C4-2B (cell line): Measurements from ENCODE around the gene COL1A1.

Experiments
- ZFX ChIP-seq: fragments of 450-650 bp; IDR thresholded peaks from 2 replicates; pipeline ENCODE4 v1.6.1; 2017
- TF ChIP-seq, protein P1 (sequence below): fragments of 450-650 bp; conservative IDR thresholded peaks from 2 replicates; pipeline ENCODE4 v1.5.1; 2017; ENCODE audit warnings: mild to moderate bottlenecking

GRCh38 chr17:50186661-50187393, 14.6 kb downstream of the COL1A1 start:
- TF ChIP-seq, protein P1, sequence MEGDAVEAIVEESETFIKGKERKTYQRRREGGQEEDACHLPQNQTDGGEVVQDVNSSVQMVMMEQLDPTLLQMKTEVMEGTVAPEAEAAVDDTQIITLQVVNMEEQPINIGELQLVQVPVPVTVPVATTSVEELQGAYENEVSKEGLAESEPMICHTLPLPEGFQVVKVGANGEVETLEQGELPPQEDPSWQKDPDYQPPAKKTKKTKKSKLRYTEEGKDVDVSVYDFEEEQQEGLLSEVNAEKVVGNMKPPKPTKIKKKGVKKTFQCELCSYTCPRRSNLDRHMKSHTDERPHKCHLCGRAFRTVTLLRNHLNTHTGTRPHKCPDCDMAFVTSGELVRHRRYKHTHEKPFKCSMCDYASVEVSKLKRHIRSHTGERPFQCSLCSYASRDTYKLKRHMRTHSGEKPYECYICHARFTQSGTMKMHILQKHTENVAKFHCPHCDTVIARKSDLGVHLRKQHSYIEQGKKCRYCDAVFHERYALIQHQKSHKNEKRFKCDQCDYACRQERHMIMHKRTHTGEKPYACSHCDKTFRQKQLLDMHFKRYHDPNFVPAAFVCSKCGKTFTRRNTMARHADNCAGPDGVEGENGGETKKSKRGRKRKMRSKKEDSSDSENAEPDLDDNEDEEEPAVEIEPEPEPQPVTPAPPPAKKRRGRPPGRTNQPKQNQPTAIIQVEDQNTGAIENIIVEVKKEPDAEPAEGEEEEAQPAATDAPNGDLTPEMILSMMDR: no peak
- TF ChIP-seq ZFX: no peak
